Choroid plexus epithelial cell (primary cell): ENCODE data around the gene FAM180B.
"Not testable (repeated sequence)": the region's sequence is repeated elsewhere in the genome, so short reads cannot be mapped to it uniquely, and the experiment has no call there.

Experiments
- DNase-seq: peaks from one replicate; pipeline ENCODE4 v3.0.0-alpha.2; 2010; ENCODE audit warnings: low read depth
- H3K4me3 ChIP-seq: 2 replicates; pipeline ENCODE4 v1.5.1; 2011; ENCODE audit warnings: low read depth, mild to moderate bottlenecking, control low read depth, low read length, moderate library complexity
- CTCF ChIP-seq: conservative IDR thresholded peaks from 2 replicates; pipeline ENCODE4 v1.5.1; 2011; ENCODE audit warnings: low read depth, mild to moderate bottlenecking, control low read depth, inconsistent platforms, low read length, moderate library complexity

FAM180B gene

GRCh38 chr11:47586098-47586855, at the start of gene FAM180B:
Gene FAM180B (plus strand): TSS chr11:47586678. CDS start chr11:47586769, 91 bp downstream.
- no peak for DNase-seq
- no peak for TF ChIP-seq CTCF
- no peak within 1 kb of the TSS for H3K4me3 ChIP-seq

GRCh38 chr11:47536915-47537314, 49.6 kb upstream of the FAM180B start:
- no peak for TF ChIP-seq CTCF
- H3K4me3 ChIP-seq: no peak overlapping the region
- DNase-seq: no peak

- no peak for DNase-seq
- H3K4me3 ChIP-seq: no peak overlapping the region
- no peak for TF ChIP-seq CTCF
These were observed 47.5 kb upstream of the FAM180B start for GRCh38 chr11:47538741-47539565.

GRCh38 chr11:47539681-47540039, 46.8 kb upstream of the FAM180B start:
- H3K4me3 ChIP-seq: no peak overlapping the region
- no peak for DNase-seq
- TF ChIP-seq CTCF: no peak

GRCh38 chr11:47541070-47541469, 45.4 kb upstream of the FAM180B start:
- DNase-seq: no peak
- no peak overlapping the region for H3K4me3 ChIP-seq
- no peak for TF ChIP-seq CTCF

- no peak for DNase-seq
- TF ChIP-seq CTCF: no peak
- H3K4me3 ChIP-seq: no peak overlapping the region
These were observed 41.2 kb upstream of the FAM180B start for GRCh38 chr11:47545298-47545697.

GRCh38 chr11:47546274-47546673, 40.2 kb upstream of the FAM180B start:
- H3K4me3 ChIP-seq, DNase-seq: not testable (repeated sequence)
